ENCODE data around the gene MS4A10. TPM values are rescaled to one million over a fixed set of nuclear protein-coding genes. Genes with fewer than 3 reads are reported as not detected.

Gene MS4A10
- total and polyA plus RNA-seq, 2 experiments from 2014 or later: not detected

GRCh38 chr11:60810569-60810968 is 25.4 kb downstream of the MS4A10 start:
- no peaks in the 10 kb centered on the region for H3K4me1 Mint-ChIP-seq
- H3F3A ChIP-seq (replicated peaks; ENCODE audit: low read depth): no peaks in the 10 kb centered on the region
- ATAC-seq (no peak), DNase-seq (ENCODE audit: low spot score) (no peak)
- no peak overlapping the region for H3K4me3 Mint-ChIP-seq
- H3K4me1 ChIP-seq (ENCODE audit: insufficient read depth): no peaks in the 10 kb centered on the region
- no peak overlapping the region for H3K27ac ChIP-seq (ENCODE audit: low read depth)
- no peaks in the 10 kb centered on the region for H4K20me1 ChIP-seq (replicated peaks; ENCODE audit: insufficient read depth)
- peaks cover 16% of the 10 kb centered on the region for H3K9me3 Mint-ChIP-seq
- H3K27me3 ChIP-seq (ENCODE audit: insufficient read depth): no peaks in the 10 kb centered on the region
- no peaks in the 10 kb centered on the region for H3K79me2 ChIP-seq (replicated peaks; ENCODE audit: insufficient read depth)
- H3K9me2 ChIP-seq (ENCODE audit: insufficient read depth): no peaks in the 10 kb centered on the region
- peaks cover 6% of the 10 kb centered on the region; the same call in 1 of the 3 replicates for H3K36me3 Mint-ChIP-seq (ENCODE audit: low read depth)
- H3K4me2 ChIP-seq: no peak overlapping the region
- no peak overlapping the region for H2AFZ ChIP-seq
- no peak for TF ChIP-seq JUNB (IDR thresholded peaks at IDR 0.05; ENCODE audit: unreplicated experiment)
- no peak for TF ChIP-seq EZH2 (IDR thresholded peaks at IDR 0.05; ENCODE audit: low read depth, unreplicated experiment)
- no peak for TF ChIP-seq ZNF114 (CRISPR knock-in tag; IDR thresholded peaks at IDR 0.05)
- TF ChIP-seq POLR2AphosphoS5 (IDR thresholded peaks at IDR 0.05; ENCODE audit: low read depth): no peak
- no peak for TF ChIP-seq REST (IDR thresholded peaks at IDR 0.05; ENCODE audit: unreplicated experiment)
- TF ChIP-seq NANOG (IDR thresholded peaks at IDR 0.05; ENCODE audit: borderline replicate concordance): no peak
- no peak for TF ChIP-seq ZNF462 (CRISPR knock-in tag; IDR thresholded peaks at IDR 0.05)
- TF ChIP-seq ETS1 (IDR thresholded peaks at IDR 0.05): no peak
- TF ChIP-seq ZNF331 (CRISPR knock-in tag; IDR thresholded peaks at IDR 0.05; ENCODE audit: low read depth): no peak
- TF ChIP-seq EZH2phosphoT487 (IDR thresholded peaks at IDR 0.05; ENCODE audit: unreplicated experiment): no peak
- no peak for TF ChIP-seq STAT1 (IDR thresholded peaks at IDR 0.05; ENCODE audit: unreplicated experiment)
- no peak for TF ChIP-seq CREB1 (CRISPR knock-in tag; IDR thresholded peaks at IDR 0.05; ENCODE audit: low read depth)
- TF ChIP-seq CTCF (conservative IDR thresholded peaks at IDR 0.05; ENCODE audit: low read depth in 2 of 2): no peak
- no peaks in the 10 kb centered on the region for H3K36me3 ChIP-seq (ENCODE audit: insufficient read depth)
- no peak overlapping the region for H3K4me3 ChIP-seq
- H3K27me3 Mint-ChIP-seq (ENCODE audit: insufficient read depth, low read depth, poor library complexity): peaks cover 4% of the 10 kb centered on the region
- H3K27ac Mint-ChIP-seq: no peak overlapping the region

All from GM23338 (cell line).